Omental fat pad (tissue), 4 donors: ENCODE data around the gene SPATA31E1. TPM values are rescaled to one million over a fixed set of nuclear protein-coding genes. Genes with fewer than 3 reads are reported as not detected.

ENCODE experiments used
- ATAC-seq: fragments of 150-250 bp; one replicate; pipeline ENCODE4 v1.9.1; 2016; ENCODE audit warnings: mild to moderate bottlenecking, moderate library complexity; ENCODE audit not compliant: low FRiP score
- DNase-seq: peaks from one replicate; pipeline ENCODE4 v3.0.0-alpha.2; 2019; ENCODE audit warnings: low spot score
- CTCF ChIP-seq, 3 donors: fragments of 450-650 bp; IDR thresholded peaks; one replicate each; pipeline ENCODE4 v1.5.1; 2016 to 2017; ENCODE audit warnings: antibody characterized with exemption in 3 of 3, mild to moderate bottlenecking in 3 of 3, moderate library complexity in 2 of 3
- total RNA-seq, 4 donors: library from RNA; depleted of rRNA; stranded (reverse); fragments of >200 nt; gene quantifications; one replicate each; pipeline ENCODE4 v1.1.0, GENCODE V29; 2016

The SPATA31E1 gene
- total RNA-seq, 4 donors from 2014 or later = not detected

- DNase-seq (no peak), ATAC-seq (no peak)
- no peak for TF ChIP-seq CTCF (IDR thresholded peaks at IDR 0.05)
Observed at GRCh38 chr9:87889065-87889881, 6.6 kb downstream of the SPATA31E1 start.

- no peak for TF ChIP-seq CTCF (IDR thresholded peaks at IDR 0.05)
- DNase-seq (no peak), ATAC-seq (no peak)
Observed at GRCh38 chr9:87889882-87890252, 7.2 kb downstream of the SPATA31E1 start.

- no peak for TF ChIP-seq CTCF (IDR thresholded peaks at IDR 0.05)
- DNase-seq (no peak), ATAC-seq (no peak)
Observed at GRCh38 chr9:87890837-87891236, 8.2 kb downstream of the SPATA31E1 start.

GRCh38 chr9:87891754-87892153 is 9.1 kb downstream of the SPATA31E1 start:
- ATAC-seq = no peak
- DNase-seq = no peak
- no peak for TF ChIP-seq CTCF (IDR thresholded peaks at IDR 0.05)

GRCh38 chr9:87892956-87893355 is 10.3 kb downstream of the SPATA31E1 start:
- DNase-seq (no peak), ATAC-seq (no peak)
- no peak for TF ChIP-seq CTCF (IDR thresholded peaks at IDR 0.05)

GRCh38 chr9:87894998-87895625 is 12.4 kb downstream of the SPATA31E1 start:
- DNase-seq (no peak), ATAC-seq (no peak)
- TF ChIP-seq CTCF (IDR thresholded peaks at IDR 0.05) = no peak

GRCh38 chr9:87896891-87897290 is 14.2 kb downstream of the SPATA31E1 start:
- no peak for ATAC-seq
- no peak for TF ChIP-seq CTCF (IDR thresholded peaks at IDR 0.05)
- DNase-seq = no peak
